Femur (tissue), 1 donor: Measurements from ENCODE around the gene FLNB.

ENCODE experiments used
- DNase-seq: peaks from one replicate; pipeline ENCODE4 v3.0.0-alpha.2; 2017

Gene FLNB

DNA sequence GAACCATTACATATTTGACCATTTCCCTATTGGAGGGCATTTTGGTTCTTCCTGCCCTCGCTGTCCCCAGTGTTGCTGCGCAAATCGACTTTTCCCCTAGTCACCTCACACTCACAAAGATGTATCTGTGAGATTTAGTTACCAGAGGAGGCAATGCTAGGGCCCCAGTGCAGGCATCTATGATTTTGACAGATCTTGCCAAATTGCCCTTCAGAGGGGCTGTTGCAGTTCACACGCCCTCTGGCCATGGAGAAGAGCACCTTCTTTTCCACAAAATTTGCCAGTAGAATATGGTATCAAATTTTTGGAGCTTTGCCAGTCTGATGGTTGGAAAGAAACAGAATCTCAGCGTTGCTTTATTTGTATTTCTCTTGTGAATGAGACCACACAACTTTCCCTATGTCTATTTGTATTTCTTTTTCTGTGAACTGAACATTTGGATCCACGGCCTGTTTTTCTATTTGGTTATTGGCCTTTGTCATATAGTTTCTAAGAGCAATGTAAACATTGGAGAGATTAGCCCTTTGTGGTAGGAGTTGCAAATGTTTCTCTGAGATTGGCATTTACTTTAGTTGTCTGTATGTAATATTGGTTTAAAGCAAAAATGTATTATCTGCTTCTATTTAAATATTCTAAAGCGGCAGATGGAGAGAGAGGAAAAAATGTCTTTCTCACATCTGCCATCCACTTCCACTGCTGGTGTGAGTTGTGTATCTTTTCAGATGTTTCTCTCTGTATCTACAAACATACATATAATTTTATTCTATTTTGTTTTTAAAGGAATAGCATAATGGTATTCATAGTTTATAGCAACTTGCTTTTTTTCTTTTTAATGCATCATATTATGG lies 136.5 kb downstream of the FLNB start:
- DNase-seq = no peak

DNA sequence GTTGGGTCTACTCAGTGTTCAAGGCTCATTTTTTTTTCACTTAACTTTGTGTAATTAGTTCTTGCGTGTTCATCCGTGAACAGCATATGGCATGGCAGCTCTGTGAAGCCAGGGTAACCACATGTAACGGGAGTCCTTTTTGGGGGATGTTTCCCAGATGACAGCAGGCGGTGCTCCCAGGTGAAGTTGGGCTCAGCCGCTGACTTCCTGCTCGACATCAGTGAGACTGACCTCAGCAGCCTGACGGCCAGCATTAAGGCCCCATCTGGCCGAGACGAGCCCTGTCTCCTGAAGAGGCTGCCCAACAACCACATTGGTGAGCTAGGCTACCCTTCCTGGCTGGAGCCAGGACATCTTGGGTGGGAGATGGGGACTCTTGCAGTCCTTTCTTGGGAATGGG lies 139.8 kb downstream of the FLNB start:
- no peak for DNase-seq

DNA sequence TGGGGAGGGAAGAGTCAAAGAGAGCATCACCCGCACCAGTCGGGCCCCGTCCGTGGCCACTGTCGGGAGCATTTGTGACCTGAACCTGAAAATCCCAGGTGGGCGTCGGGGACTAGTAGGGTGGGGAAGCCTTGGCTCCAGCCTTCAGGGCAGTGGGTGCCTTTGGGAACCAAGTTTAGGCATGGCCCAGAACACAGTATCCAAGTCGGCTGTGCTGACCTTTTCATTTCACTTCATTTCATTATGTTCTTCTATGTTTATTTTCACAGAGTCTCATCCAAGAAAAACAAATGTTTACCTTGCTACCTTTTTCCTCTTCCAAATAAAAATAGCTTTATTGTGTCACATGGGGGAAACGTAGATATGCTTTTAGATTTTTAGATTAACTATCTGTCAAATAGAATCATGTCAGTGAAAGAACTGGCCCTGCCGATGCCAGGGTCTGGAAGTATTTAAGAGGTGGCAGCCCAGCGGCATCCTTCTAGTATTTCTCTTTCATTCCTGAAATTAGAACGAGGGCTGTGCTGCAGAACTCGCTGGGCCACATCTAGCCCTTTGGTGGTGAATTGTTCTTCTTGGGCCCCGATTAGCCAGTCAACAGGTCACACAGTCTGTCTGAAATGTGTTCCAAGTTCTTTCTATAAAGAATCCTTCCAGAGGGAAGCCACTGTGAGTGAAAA lies 142.0 kb downstream of the FLNB start:
- DNase-seq = no peak

DNA sequence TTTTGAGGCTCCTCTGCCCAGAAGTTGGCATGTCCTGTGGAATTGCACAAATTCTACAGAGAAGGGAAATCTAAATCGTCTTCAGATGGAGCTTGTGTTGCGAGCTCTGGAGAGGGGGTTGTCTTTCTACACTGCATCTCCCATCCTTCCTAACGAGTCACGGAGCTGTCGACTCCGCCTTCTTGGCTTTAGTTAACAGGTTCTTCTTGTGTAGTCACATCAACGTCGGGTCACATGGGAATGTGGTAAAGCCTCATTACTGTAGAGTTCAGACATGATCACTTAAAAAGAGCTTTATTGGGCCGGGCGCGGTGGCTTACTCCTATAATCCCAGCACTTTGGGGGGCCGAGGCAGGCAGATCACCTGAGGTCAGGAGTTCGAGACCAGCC lies 142.6 kb downstream of the FLNB start:
- DNase-seq = no peak

DNA sequence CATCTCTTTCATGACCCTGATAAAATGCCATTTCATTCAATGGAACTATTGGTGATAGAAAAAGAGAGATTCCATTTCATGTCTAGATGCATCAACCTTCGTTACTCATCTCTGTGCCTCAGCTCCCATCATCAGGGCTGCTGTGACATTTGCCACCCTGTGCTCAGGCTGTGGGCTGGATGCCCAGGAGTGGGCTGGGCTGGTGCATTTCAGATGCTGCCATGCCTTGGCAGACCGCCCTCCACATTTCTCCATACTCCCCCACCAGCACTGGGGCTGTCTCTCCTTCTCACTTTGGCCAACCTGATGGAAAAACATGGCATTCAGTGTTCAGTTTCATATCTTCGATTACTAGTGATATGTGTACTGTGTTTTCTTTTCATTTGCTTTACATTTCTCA lies 143.4 kb downstream of the FLNB start:
- no peak for DNase-seq

DNA sequence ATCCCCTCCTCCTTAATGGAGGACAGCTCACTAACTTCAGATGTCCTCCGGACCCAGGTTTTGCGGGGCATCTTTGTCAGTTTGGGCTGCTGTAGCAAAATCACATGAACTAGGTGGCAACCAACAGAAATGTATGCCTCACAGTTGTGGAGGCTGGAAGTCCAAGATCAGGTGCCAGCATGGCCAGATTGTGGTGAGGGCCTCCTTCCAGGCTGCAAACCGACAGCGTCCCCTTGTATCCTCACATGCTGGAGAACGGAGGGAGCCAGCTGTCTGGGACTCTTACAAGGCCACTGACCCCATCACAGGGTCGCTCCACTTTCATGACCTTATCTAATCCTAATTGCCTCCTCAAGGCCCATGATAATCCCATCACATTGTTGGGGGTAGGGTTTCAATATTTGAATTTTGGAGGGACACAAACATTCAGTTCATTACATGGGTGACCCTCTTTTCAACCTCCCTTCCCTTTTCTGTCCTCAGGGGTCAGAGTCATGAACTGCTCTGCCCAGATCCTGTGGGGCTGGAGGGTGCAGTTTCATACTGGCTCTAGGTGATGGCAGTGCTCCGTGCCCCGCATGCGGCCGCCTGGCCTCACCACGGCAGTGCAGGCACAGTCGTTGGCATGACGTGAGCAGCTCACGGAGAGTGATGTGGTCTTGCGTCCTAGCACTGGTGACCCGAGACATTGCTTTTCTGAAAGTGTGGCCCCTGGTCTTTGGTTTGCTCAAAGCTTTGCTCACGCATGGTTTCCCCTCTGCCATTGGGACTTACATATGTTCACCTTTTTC lies 144.2 kb downstream of the FLNB start:
- no peak for DNase-seq

DNA sequence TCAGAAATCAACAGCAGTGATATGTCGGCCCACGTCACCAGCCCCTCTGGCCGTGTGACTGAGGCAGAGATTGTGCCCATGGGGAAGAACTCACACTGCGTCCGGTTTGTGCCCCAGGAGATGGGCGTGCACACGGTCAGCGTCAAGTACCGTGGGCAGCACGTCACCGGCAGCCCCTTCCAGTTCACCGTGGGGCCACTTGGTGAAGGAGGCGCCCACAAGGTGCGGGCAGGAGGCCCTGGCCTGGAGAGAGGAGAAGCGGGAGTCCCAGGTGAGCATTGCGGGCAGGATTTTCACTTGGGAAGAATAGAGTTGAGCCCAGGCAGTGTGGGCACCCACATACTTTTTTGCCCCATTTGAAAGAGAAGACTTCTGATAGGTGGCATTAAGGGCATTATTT lies 145.1 kb downstream of the FLNB start:
- DNase-seq = no peak

DNA sequence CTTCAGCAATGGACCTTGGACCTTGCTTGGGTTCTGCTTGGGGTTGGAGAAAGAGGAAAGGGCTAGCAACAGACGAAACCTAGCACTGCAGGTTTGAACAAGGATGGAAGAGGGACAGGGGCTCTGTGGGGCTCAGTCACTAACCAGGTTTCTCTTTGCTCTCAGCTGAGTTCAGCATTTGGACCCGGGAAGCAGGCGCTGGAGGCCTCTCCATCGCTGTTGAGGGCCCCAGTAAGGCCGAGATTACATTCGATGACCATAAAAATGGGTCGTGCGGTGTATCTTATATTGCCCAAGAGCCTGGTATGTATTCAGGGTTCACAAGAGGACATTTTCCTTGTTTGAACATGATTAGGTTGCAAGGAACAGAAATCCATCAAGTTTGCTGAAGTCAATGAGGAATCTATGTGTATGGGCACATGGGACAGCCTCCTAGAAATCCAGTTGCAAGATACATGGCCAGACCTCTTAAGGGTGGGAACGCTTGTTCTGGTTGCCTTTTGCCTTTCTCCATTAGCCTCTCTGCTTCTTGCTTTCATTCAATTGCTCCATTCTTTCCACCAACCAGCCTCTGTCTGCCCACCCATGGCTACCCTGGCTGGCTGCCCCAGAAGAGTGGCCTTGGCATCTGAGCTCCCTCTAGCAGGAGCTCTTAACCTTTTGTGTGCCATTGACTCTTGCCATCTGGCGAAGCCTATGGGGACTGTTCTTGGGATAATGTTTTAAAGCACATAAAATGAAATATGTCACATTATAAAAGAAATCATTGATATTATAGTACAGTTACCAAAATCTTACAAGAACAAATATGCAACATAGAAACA lies 146.6 kb downstream of the FLNB start:
- no peak for DNase-seq

DNA sequence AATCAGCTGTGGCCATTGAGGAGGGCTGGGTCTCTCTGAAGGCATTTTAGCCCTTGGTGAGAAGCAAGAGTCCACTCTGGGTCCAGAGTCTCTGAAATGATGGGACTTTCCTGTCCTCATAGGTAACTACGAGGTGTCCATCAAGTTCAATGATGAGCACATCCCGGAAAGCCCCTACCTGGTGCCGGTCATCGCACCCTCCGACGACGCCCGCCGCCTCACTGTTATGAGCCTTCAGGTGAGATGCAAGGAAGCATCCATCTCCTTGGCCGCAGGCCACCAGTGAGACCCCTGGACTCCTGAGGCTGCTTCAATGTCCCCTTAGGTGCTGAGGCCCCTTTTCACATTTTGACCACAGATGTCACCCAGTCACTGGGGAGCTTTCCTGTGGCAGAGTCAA lies 147.6 kb downstream of the FLNB start:
- DNase-seq = no peak

DNA sequence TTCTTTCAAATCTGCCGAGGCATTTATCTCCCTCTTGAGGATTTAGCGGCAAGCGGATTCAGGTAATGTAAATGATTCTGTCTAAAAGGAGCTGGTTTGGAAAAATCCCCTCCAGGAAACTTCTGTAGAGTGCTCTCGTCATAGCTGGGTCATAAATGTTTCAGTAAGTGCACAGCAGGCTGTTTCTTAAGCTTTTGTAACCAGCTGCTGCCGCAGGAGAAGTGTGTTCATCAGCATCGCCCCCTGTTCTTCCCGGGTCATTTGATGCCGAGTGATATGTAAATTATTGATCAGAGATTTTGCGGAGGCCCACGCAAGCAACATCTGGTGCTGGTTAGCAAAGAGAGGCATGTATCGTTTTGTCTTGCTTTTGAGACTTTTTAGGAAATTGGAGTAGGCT lies 149.5 kb downstream of the FLNB start:
- no peak for DNase-seq

DNA sequence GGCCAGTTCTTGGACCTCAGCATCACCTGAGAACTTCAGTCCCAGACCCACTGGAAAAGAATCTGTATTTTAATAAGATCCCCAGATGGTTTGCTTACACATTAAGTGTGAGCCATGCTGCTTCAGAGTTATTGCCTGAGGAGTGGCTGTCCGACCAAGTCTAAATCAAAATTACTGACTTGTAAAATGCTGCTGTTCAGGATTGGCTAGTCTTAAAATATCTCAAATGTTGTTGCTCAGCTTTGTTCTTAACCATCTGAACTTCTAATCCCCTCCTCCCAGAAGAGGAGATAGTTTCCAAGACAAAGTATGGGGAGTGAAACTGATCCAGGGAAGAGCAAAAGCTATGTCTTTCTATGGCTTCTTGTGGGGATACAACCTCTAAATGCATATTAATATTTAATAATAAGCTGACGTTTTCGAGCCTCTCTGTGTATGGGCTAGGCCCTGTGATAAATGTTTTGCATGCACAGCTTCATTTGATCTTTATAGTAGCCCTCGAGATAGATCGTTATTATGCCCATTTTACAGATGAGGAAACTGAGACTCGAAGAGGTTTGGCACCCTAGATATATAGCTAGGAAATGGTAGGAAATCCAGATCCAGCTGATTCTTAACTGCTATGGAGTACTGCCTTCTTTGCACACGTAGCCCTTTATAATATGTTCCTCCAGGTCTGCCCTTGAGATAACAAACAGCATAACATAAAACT lies 150.4 kb downstream of the FLNB start:
- no peak for DNase-seq

DNA sequence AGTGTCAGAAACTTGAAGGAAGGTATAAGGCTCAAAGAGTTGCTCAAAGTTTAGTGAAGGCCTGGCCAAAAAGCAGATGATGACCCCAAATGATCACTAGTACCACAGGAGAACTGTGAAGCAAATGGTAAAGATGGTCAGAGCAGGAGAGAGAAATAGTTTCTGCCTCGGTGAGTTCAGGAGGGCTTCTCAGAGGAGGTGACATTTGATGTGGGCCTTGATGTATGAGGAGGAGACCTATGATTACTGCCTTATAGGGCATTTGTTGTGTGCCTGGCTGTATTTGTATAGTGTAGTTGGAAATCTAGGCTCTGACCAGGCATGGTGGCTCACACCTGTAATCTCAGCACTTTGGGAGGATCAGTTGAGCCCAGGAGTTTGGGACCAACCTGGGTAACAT lies 152.2 kb downstream of the FLNB start:
- no peak for DNase-seq

DNA sequence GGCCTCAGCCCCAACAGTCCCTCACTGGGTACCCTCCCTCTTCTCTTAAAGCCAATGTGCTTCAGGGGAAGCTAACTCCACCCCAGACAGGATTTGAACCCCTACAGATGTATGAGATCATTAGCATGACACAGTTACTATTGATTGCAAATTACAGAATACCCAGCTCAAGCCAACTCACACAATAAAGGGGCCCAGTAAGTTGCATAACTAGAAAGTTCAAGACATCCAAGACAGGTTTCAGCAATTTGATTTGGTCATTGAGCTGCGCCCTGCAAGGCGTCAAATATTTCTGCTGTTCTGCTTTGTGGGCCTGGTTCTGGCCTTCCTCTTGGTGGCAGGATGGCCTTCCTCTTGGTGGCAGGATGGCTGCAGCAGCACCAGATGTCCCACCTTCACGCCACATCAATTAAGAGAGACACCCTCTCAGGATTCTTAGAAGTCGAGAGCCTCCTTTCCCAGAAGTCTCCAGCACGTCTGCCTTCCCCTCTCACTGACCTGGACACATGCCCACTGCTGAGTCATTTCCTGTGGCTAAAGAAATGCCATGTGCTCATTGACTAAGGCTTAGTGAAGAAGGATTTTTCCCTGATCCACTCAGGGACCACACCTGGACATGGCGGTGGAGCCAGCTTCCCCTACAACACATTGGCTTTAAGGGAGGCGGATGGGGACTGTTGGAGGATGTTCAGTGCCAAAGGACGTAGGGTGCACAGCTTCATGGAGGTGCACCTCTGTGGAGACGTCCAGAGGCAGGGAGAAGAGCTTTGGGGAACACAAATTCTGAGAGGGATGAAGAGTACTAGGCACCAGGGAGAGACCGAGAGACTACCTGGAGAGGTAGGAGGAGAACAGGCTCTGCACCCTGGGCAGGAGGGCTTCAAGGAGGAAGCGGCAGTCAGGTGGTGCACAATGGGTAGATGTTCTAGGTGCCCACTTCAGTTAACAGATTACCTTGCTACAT lies 153.5 kb downstream of the FLNB start:
- DNase-seq = peak; percentile 76

DNA sequence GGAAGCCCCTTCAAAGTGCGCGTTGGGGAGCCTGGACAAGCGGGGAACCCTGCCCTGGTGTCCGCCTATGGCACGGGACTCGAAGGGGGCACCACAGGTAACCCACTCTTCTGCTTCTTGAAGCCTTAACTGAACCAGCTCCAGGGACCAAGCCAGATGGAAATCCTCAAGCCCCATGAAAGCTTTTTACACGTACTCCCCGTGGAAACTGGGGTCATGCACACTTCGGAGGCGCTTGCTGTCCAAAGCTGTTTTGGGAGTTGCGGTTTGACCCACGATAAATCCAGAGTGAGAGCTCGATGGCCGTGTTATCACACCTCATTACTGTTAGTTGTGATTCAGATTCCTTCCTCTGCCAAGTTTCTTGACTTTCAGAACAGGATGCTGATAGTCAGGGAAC lies 155.0 kb downstream of the FLNB start:
- no peak for DNase-seq

DNA sequence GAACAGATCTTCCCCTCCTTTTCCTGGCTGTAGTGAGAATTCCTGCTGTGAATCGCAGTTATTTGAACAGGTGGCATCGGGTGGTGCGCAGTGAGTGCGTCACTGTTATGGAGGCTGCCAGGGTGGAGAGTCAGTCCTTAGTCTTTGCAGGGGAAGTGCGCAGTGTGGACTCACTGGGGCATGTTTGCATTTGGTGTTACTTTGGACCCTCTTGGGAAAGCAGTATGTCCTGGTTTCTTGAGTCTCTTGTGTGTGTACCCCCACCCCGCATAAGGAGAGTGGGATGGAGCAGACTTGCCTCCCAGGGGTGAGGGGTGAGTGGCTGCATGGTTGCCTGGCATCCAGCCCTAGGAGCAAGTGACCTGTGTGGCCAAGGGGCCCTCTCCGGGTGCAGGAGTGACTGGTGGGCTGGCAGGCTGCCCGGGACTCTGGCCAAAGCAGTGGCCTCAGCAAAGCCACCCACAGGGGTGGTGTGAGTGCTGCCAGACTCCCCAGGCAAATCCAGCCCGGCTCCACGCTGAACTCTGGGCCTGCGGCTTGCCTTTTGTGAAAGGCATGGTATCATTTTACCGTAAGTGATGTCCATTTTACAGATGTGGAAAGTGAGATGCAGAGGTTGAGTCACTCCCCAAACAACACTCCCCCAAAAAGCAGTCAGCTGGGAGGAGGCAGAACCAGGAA lies 156.1 kb downstream of the FLNB start:
- DNase-seq = peak; percentile 78

DNA sequence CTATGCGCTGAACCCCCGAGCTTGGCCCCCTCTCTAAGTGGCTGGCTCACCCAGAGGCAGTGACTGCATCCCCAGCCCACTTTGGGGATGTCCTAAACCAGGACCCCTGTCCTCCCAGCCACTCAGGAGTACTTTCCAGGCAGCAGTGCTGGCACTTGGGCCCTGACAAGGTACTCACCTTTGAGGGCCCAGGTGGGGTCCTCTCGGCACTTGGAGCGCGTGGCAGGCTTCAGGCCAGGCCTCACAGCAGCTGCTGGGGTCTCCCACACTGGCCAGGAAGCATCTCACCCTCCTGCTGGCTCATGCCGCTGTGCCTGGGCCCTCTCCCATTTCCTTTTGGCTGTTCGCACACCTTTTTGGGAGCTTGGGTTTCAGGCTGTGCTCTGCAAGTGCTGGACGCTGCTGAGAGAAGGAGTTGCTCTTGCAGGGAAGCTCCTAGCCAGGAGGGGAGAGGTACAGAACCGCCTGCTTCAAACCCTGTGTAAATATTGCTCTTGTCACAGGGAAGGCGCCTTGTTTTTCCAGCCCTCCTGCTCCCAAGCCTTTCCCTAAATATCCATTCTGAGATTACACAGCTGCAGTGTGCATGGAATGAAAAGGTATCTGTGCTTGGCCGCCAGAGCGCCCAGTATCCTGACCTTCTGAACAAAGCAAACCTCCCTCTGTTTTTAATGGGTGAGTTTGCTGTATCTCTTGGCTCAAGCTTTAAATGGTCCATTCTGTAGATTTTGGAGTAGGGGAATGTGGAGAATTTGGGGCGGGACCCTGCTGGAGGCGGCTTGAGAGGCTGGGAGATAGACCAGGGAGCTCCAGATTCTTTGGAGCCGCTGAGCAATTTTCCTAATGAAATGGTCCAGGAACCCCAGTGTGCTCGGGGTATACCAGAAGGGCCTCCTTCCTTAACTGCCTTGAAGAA lies 156.9 kb downstream of the FLNB start:
- peak; percentile 57 for DNase-seq

DNA sequence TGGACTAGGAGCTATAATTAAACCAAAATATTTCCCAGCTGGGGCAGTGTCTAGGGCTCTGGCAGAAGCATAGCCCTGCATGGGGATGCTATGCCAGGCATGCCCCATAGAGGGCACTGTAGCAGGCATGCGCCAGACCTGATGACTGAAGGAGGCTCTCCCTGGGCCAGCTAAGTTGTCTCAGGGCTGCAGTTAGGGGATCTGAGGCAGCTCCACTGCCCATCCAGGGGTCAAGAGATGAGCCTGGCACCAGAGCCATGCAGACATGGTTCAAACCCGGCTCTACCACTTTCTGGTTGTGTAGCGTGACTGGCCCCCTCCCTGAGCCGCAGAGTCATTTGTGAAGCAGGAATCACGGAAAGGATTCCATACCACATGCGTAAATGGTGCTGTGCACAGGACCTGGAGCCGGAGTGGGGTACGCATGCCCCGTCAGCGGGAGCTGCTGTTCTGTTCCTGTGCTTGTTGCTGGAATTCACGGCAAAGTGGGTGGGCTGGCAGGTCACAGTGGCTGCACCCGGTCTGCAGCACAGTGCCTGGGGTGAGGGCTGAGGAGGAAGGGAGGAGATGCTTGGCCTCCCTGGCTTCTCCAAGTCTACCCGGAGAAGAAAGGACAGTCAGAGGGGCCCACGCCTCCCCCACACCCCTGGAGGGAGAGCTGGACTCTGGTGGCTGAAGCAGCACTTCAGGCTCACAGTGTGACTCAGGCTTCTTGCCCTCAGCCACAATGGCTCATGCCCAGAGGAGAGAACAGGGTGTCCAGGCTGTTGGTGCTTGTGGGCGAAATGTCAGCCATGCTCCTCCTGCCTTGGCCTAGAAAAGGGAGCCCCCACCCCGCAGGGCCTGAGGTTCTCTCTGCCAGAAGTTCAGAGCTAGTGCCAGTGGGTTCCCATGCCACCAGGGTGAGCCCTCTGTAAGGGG lies 159.5 kb downstream of the FLNB start:
- peak; percentile 60 for DNase-seq

DNA sequence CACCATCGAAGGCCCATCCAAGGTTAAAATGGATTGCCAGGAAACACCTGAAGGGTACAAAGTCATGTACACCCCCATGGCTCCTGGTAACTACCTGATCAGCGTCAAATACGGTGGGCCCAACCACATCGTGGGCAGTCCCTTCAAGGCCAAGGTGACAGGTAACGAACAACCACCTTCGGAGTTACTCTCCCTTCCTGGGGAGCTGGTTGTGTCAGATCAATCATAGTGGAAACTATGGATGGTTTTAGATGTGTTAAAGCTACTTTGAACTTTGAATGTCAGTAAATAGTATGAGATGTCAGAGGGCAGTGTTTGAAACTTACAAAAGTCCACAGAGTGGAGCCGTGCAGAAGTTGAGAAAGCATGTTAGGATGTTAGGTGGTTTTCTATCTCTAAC lies 160.3 kb downstream of the FLNB start:
- DNase-seq = no peak
